CD4-positive, alpha-beta T cell treated with Interleukin-4 for 1 hour (primary cell): Measurements from ENCODE around the gene NLGN1.

Experiments
- DNase-seq, 2 donors: peaks; one replicate each; pipeline ENCODE4 v3.0.0-alpha.2; 2020 to 2022

NLGN1 gene

GRCh38 chr3:174317005-174317404 is 919.5 kb downstream of the NLGN1 start:
- no peak for DNase-seq

- DNase-seq = no peak
Measured at GRCh38 chr3:174318181-174318580, 920.6 kb downstream of the NLGN1 start.

- DNase-seq = no peak
Measured at GRCh38 chr3:174321548-174321947, 924.0 kb downstream of the NLGN1 start.

GRCh38 chr3:174322789-174323188 is 925.2 kb downstream of the NLGN1 start:
- DNase-seq = no peak

- DNase-seq = no peak
Measured at GRCh38 chr3:174325171-174325570, 927.6 kb downstream of the NLGN1 start.

GRCh38 chr3:174325834-174326700 is 928.5 kb downstream of the NLGN1 start:
- DNase-seq = no peak

GRCh38 chr3:174329321-174329720 is 931.8 kb downstream of the NLGN1 start:
- no peak for DNase-seq

GRCh38 chr3:174330303-174330702 is 932.8 kb downstream of the NLGN1 start:
- no peak for DNase-seq

GRCh38 chr3:174331095-174331800 is 933.7 kb downstream of the NLGN1 start:
- peak; percentile 4 to 21 for DNase-seq

GRCh38 chr3:174332391-174332790 is 934.8 kb downstream of the NLGN1 start:
- peak in 1 of 2 donors; percentile 0 for DNase-seq

- no peak for DNase-seq
Measured at GRCh38 chr3:174333640-174334039, 936.1 kb downstream of the NLGN1 start.

- DNase-seq = no peak
Measured at GRCh38 chr3:174334111-174334510, 936.6 kb downstream of the NLGN1 start.

GRCh38 chr3:174335324-174335723 is 937.8 kb downstream of the NLGN1 start:
- DNase-seq = no peak

- no peak for DNase-seq
Measured at GRCh38 chr3:174335910-174336309, 938.4 kb downstream of the NLGN1 start.
